GM19324 (cell line): Measurements from ENCODE around the gene NEURL1.

Experiments
- ATAC-seq: cut with Tn5 transposase; IDR thresholded peaks from one replicate; pipeline ENCODE4 v1.9.1; 2021; ENCODE audit warnings: mild to moderate bottlenecking, moderate library complexity; ENCODE audit not compliant: unreplicated experiment, low FRiP score

Gene NEURL1

DNA sequence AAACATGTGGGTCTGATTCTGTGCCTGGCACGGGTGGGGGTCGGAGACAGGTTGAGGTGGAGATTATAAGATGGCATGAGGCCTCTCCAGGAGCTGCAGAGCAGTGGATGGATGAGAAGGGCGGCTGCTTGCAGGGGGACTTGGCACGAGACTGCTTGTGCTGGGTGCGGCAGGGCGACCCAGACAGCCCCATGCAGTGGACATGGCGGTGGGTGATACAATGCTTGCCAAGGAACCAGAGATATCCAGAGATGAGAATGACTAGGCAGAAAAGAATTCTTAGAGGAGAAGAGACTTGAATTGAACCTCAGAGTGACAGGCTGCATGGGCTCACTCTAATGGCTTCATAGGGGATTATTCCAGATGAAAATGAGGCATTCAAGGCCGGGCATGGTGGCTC is 145.4 kb downstream of the NEURL1 start:
- no peak for ATAC-seq

- no peak for ATAC-seq
Observed at GRCh38 chr10:103640436-103641181, 147.1 kb downstream of the NEURL1 start.

GRCh38 chr10:103641326-103641725 is 147.8 kb downstream of the NEURL1 start:
- ATAC-seq = no peak
